HG02840 (cell line): ENCODE measurements around the gene PFKFB3.
"Not testable (repeated sequence)": the region's sequence is repeated elsewhere in the genome, so short reads cannot be mapped to it uniquely, and the experiment has no call there.

Experiments used
- ATAC-seq: cut with Tn5 transposase; IDR thresholded peaks from one replicate; pipeline ENCODE4 v1.9.1; 2021; ENCODE audit warnings: mild to moderate bottlenecking, moderate library complexity, moderate number of reproducible peaks; ENCODE audit not compliant: unreplicated experiment, low FRiP score

Gene PFKFB3

GRCh38 chr10:6267941-6268340, 65.2 kb downstream of the PFKFB3 start:
- no peak for ATAC-seq

DNA sequence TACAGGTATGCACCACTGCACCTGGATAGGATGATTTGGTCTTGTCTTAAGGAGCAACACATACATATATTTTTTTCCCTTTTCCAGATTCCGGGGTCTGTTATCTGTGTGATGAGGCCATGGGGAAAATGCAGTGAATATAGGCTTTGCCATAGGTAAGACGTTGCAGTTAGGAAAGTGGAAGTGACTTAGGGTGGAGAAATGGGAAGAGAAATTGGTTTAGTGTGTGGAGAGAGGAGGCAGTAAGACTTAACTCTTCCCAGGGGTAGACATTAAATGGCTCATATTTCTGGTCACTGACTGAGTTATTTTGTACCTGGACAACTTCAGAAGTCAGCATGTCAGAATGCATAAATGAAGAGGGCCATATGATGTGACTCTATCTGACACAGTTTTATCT, 66.7 kb downstream of the PFKFB3 start:
- no peak for ATAC-seq

DNA sequence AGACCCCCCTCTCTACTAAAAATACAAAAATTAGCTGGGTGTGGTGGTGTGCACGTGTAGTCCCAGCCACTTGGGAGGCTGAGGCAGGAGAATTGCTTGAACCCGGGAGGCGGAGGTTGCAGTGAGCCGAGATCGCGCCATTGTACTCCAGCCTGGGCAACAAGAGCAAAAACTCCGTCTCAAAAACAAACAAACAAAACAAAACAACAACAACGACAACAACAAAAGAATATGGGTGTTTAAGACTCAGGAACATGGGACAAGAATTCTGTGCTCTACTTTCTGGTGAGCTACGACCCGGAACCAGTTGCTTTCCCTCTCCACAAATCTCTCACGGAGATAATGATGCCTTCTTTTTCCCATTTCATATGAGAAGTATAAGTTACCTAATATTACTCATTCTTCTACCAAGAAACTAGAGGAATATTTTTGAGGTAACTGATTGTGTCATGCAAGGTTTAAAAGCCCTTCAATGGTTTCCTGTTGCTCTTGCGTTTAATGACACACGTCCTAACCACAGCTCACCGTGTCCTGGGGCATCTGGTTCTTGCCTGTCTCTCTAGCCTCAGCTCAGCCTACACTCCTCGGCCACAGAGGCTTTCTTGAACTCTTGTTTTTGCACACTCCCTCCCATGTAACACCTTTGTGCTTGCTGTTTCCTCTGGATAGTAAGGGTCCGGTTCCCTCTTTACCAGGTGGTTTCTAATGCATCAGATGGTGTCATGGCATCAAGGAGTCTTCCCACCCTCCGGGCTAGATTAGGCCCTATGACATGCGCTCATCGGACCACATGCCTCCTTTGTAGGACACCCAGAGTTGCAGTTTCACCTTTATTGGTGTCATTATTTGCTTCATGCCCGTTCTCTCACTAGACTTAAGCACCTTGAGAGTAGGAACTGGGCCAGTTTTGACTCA, 67.5 kb downstream of the PFKFB3 start:
- no peak for ATAC-seq

DNA sequence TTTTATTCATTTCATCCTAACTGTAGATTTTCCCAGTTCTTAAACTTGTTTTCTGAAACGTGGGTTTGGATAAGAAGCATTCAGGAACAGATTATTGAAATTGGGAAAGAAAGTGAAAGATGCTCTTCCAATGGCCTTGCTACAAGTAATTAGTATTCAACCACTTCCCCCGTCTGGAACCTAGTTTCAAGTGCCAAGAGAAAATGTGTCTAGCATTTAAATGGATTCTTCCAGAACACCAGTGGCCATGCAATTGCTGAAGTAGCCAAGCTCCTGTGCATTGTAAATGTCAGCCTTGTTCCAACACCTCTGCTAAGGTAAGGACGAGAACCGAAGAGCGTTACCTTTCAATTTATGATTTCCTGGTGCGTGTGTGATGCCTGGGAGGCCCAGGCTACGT, 68.2 kb downstream of the PFKFB3 start:
- no peak for ATAC-seq

DNA sequence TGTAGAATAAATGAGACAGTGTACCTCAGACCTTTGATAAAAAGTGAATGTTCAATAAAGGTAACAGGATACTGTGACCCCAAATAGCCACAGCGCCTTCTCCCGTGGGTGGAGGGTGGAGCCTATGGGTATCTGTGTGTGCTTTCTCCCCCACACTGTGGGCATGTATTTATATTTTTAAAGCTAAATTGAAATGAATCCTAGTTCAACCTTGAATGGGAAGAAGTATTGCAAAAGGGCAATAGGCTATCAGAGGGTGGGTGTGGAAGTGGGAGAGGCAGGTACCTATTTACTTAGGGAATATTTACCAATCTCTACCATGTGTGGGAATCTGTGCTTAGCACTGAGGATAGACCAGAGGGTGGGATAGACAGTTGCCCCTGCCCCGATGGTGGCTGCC, 68.9 kb downstream of the PFKFB3 start:
- ATAC-seq = no peak

GRCh38 chr10:6272126-6272525, 69.4 kb downstream of the PFKFB3 start:
- no peak for ATAC-seq

DNA sequence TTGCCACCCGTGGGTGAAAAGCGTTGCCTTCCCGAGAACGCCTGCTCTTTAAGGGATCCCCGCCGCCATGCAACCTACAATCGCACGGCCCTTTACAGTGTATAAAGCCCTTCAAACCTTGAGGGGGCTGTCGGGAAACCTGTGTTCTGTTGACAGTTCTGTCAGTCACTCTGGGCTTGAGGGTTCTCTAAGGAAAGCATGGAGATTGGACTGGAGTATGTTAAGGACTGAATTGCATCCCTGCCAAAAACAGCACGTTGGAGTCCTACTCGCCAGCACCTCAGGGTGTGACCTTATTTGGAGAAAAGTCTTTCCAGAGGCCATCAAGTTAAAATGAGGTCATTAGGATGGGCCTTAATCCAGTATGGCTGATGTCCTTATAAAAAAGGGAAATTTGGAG, 70.6 kb downstream of the PFKFB3 start:
- ATAC-seq = no peak

GRCh38 chr10:6274040-6274439, 71.3 kb downstream of the PFKFB3 start:
- no peak for ATAC-seq

DNA sequence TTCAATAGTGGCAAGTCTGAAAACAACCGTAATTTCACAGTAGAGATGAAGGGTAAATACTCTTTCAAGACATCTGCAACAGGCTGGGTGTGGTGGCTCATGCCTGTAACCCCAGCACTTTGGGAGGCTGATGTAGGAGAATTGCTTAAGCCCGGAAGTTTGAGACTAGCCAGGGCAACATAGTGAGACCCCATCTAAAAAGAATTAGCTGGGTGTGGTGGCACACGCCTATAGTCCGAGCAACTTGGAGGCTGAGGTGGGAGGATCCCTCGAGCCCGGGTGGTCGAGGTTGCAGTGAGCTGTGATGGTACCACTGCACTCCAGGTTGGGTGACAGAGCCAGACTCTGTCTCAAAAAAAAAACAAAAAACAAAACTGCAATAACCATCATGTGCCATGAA, 71.8 kb downstream of the PFKFB3 start:
- no peak for ATAC-seq

GRCh38 chr10:6275022-6275997, 72.6 kb downstream of the PFKFB3 start:
- ATAC-seq = peak; percentile 54

DNA sequence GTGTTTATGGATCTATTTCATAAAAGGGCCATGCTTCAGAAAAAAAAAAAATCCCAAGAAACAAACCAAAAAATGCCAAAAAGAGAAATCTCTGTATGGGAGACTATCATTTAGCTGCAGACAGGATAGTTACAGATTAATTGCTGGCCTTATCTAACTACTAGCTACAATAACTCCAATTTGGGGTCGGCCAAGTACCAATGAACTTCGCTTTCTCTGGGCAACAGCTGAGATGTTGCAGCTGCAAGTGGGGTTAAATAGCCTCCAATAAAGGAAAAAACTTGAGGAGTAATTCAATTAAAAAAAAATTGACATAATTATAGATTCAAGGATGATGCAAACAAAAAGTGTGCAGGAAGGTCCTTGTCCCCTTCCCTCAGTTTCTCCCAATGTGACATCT, 73.6 kb downstream of the PFKFB3 start:
- ATAC-seq = no peak

DNA sequence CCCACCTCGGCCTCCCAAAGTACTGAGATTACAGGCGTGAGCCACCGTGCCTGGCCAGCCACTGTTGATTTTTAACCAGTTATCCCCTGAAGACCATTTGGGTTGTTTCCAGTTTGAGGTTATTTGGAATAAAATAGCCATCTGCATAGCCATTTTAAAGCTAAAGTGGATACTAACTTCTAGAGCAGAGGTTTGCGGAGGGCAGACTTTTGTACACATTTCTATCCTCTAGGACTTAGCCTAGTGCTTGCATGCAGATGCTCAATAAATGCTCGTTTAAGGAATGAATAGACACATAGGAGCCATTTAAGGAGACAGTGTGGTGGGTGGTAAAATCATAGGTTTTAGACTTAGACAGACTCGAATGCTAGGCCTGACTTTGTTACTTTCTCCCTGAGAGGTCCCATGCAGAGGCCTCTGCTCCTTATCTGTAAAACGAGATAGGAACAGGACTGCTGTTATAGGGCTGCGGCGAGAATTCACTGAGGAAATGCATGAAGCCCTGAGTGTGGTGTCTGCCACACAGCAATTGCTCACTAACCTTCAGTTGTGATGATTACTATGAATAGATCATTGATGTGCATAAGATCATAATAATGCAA, 75.9 kb downstream of the PFKFB3 start:
- no peak for ATAC-seq

GRCh38 chr10:6279540-6280267, 77.0 kb downstream of the PFKFB3 start:
- no peak for ATAC-seq

DNA sequence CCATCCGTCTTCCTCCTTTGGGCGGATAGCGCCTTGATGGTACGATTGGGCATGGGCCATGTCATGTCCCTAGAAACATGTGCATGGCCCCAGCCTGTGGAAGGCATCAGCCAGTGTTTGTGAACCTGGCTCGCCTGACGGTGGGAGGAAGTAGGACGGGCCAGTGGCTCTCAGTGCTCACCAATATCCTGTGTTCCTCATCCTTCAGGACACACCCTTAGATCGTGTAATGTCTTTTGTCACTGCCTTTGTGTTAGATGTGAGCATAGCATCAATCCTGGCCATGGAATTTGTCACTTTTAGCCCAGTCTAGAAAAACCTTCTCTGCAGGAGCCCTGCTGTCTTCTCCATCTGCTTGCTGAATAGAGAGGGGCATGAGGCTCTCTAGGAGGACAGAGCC, 77.6 kb downstream of the PFKFB3 start:
- no peak for ATAC-seq

- ATAC-seq = no peak
Observed at GRCh38 chr10:6282454-6282958, 79.8 kb downstream of the PFKFB3 start.

DNA sequence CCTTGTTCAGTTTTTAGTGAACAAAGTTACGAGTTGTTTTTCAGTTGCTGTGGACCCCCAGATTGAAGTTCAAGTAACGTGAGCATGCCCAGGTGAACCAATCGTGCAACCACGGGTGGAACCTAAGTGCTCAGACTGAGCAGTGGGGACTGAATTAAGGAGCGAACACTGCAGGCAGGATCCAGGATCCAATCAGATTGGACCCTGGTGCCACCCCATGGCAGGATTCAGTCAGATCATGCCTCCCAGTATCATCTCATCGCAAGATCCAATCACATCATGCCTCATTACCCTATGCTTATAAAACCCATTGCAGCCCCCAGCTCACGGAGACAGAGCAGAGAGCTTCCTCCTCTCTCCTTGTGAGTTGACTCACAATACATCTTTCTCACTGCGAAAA, 80.9 kb downstream of the PFKFB3 start:
- no peak for ATAC-seq

- ATAC-seq = not testable (repeated sequence)
Observed at GRCh38 chr10:6290621-6291020, 87.9 kb downstream of the PFKFB3 start.

GRCh38 chr10:6292741-6293151, 90.0 kb downstream of the PFKFB3 start:
- no peak for ATAC-seq

DNA sequence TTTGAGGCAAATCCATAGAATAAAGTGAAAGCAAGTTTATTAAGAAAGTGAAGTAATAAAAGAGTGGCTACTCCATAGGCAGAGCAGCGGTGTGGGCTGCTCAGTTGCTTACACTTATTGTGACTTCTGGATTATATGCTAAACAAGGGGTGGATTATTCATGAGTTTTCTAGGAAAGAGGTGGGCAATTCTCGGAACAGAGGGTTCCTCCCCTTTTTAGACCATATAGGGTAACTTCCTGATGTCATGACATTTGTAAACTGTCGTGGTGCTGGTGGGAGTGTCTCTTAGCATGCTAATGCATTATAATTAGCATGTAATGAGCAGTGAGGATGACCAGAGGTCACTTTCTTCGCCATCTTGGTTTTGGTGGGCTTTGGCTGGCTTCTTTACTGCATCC, 93.7 kb downstream of the PFKFB3 start:
- not testable (repeated sequence) for ATAC-seq

GRCh38 chr10:6296828-6297251, 94.1 kb downstream of the PFKFB3 start:
- ATAC-seq = no peak
